ENCODE data around the gene MGLL.

GRCh38 chr3:127741690-127742089 is 80.6 kb downstream of the MGLL start:
- no peak for TF ChIP-seq ZNF785 (CRISPR knock-in tag; IDR thresholded peaks at IDR 0.05)
- no peak for TF ChIP-seq SMAD4 (CRISPR knock-in tag; conservative IDR thresholded peaks at IDR 0.05)
- no peak for TF ChIP-seq CTCF (IDR thresholded peaks at IDR 0.05 in 2 of 3, conservative IDR thresholded peaks at IDR 0.05 in 1 of 3; ENCODE audit: insufficient read depth in 2 of 3, low read depth in 1 of 3, low read length in 3 of 3)
- TF ChIP-seq ZNF76 (CRISPR knock-in tag; IDR thresholded peaks at IDR 0.05; ENCODE audit: borderline replicate concordance), result no peak
- no peak for TF ChIP-seq ZBTB2 (IDR thresholded peaks at IDR 0.05)
